GM21825 (cell line): ENCODE results near the gene NAALADL2.
"Not testable (repeated sequence)": the region's sequence is repeated elsewhere in the genome, so short reads cannot be mapped to it uniquely, and the experiment has no call there.

Source experiments
- ATAC-seq: cut with Tn5 transposase; IDR thresholded peaks from one replicate; pipeline ENCODE4 v1.9.1; 2021; ENCODE audit warnings: mild to moderate bottlenecking, moderate library complexity; ENCODE audit not compliant: unreplicated experiment

Gene NAALADL2

DNA sequence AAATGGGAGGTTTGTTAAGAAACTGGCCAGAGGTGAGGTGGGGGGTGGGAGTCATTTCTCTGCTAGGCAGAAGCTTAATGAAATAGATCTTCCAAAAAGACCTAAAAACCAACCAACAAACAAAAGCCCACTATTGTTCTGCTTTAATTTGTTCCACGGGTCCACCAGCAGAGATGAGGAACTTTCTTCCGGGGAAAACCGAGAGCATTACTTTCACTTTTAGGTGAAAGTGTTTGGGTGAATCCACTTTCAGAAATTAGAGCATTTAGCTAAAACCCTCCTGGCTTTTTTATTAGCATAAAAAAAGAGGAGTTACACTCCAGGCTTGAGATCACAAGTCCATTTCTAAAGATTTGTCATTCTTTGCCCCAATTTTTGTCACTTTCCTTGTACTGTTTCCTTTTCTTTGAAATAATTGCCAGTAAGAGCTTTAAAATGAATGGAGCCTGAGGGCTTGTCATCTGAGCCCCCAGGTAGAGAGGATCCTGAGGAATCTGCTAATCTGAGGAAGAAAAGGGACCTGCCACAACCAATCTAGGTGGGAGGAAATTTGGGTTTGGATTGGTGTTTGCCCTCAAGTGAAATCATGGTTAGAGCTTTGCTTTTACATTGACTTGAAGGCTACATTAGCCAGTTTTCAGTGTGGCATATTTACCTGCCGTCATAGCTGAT, 667.6 kb downstream of the NAALADL2 start:
- ATAC-seq, result no peak

DNA sequence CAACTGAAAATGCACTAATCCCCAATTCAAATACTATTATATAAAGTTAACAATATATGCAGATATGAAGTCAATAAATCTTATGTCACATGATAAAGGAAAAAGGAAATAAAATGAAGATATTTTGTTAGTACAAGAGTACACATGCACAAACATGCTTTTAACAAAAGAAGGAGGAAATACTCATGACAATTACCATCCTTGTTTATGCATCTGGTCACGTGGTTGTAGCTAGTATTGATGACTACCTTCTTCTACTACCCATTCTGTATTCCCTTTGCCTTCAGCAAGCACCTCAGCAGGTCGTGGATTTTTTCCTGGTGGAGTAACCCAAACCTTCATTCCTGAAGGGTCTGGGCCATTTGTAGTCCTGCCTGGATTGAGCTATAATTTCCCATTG, 669.6 kb downstream of the NAALADL2 start:
- ATAC-seq, result not testable (repeated sequence)

DNA sequence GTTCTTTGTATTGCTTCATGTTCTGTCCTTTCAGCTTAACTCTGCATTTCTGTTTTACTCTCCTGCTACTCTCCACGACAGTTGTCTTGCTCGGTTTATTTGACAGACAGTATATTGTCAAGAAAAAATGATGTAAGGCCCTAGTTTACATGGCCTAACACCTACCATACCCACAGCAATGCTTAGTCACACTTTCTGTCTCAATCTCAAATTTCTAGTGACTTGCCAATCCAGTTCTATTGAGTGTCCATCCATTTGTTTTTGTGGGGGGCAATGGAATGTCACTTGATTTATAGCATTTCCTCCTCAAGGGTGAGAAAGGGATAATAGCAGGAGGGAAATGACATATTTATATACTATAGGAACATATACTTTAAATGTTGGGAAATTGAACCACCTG, 676.2 kb downstream of the NAALADL2 start:
- no peak for ATAC-seq

DNA sequence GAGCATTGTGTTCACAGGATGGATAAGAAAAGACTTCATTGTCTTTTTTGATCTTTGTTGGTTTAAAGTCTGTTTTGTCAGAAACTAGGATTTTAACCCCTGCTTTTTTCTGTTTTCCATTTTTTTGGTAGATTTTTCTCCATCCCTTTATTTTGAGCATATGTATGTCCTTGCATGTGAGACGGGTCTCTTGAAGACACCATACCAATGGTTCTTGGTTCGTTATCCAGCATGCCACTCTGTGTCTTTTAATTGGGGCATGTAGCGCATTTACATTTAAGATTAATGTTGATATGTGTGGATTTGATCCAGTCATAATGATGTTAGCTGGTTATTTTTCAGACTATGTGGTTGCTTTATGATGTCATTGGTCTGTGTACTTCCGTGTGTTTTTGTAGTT, 687.0 kb downstream of the NAALADL2 start:
- no peak for ATAC-seq

DNA sequence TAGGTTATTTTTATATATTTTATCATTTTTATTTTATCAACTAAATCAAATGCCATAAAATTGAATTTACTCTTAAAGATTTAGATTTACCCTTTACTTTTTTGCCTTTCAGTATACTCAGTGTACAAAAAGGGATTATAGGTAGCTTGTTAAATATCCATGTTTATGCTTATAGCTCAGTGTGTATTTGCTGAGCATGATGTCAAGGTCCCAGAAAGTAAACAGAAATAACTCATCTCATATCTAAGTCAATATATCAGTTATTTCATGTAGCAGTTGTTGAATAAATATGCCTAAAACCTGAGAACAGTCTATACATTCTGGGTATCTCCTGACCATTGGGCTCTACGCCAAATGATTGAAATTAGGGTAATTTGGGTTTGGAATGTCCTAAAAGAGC, 693.8 kb downstream of the NAALADL2 start:
- ATAC-seq, result no peak

DNA sequence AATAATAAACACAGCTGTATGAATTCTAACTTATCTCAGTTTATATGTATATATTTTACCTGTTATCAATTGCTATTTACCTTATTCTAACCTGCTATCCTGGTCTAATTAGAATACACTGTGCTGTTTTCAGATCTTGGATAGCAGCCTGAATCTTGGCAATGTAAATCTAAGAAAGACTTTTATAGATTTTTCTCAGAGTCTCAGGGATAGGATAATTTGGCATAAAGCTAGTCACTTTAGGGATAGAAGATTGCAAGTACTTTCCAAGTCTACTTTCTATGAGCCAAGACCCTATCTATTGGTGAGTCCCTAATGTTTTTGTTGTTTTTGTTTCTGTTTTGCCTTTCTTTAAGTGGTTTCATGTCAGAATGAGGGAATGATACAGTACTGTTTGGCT, 695.7 kb downstream of the NAALADL2 start:
- ATAC-seq, result no peak

DNA sequence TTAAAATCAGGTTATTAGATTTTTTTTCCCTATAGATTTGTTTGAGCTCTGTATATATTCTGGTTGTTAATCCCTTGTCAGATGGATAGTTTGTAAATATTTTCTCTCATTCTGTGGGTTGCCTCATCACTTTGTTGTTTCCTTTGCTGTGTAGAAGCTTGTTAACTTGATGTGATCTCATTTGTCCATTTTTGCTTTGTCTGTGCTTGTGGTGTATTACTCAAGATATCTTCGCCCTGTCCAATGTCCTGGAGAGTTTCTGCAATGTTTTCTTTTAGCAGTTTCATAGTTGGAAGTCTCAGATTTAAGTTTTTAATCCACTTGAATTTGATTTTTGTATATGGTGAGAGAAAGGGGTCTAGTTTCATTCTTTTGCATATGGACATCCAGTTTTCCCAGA, 699.1 kb downstream of the NAALADL2 start:
- no peak for ATAC-seq

DNA sequence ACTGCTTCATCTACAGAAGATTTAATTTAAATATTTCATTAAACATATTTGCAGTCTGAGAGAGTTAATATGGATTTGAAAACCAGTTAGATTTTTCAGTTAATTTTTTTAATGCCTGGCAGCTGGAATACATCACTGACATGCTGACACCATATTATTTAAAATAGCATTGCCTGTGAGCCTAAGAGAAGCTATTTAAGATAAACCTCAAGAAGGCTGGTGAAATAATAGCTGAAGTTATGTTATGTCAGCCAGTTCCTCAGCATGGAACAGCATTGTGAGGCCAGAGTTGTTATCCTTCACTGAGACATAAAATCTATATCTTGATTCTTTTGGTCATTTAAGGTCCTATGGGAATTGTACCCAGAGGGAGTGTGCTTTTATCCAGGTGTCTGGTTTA, 705.2 kb downstream of the NAALADL2 start:
- ATAC-seq, result no peak

DNA sequence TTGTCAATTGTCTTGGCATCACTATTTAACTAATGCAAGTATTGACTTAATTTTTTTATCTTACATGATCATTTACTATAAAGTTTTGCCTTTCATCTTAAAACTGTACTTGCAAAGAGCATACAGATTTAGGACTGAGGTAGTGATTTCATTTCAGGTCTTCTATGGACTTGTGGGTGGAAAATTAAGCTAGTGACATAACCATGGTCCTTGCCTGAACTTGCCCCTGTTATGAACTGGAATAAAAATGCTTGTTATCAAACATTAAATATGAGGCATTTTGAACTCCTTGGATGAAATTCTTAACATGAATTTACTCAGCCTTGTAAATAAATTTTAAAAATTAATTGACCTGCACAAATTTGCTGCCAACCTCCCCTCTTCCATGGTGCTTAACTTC, 712.0 kb downstream of the NAALADL2 start:
- no peak for ATAC-seq

DNA sequence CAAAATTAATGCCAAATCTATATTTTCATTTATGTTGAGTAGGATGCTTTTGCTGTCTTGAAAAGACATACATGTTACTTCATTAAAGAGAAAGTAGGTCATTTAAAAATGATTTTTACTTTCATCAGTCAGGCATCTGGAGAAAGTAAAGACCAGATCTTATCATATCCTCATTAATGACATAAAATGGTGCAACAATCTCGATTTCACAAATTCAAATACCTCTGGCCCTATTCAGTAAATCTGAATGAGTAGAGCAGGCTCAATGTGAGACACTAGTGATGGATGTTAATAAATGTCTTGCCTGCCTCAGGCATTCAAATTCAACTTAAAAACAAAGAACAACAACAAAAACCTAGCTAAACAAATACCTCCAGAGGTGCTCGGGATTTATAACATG, 714.1 kb downstream of the NAALADL2 start:
- ATAC-seq, result no peak

DNA sequence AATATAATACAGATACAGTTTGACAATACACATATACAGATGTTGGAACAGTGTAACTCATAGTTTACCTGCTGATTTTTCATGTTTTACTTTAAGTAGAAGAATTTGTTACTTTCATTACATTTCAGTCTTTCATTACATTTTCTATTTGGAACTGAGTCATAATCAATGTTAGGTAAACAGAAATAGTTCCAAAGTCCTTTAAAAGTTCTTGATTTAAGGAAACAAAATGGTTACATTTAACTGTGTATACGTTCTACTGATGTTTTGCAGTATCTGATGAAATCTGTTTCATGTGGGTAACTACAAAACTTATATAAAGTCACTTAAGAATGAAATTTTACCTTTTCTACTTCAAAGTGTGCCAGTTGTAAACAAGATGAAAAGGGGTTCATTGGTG, 721.2 kb downstream of the NAALADL2 start:
- no peak for ATAC-seq

DNA sequence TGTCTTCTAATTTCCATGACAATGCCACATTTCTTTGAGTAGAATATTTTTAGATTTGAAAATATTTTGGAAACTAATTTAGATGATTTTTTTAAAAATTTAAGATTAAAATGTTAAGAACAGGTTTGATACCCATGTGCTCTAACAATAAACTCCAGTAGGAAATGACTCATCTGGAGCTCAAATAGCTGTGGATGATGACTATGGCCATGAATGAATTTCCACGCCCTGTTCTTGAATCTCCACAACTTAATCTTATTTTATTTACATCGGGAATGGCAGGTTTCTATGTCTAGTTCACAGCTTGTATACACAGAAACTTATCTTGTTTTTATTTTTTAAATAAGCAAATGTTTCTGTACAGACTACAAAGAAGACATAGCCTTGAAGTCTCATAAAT, 726.8 kb downstream of the NAALADL2 start:
- ATAC-seq, result no peak

DNA sequence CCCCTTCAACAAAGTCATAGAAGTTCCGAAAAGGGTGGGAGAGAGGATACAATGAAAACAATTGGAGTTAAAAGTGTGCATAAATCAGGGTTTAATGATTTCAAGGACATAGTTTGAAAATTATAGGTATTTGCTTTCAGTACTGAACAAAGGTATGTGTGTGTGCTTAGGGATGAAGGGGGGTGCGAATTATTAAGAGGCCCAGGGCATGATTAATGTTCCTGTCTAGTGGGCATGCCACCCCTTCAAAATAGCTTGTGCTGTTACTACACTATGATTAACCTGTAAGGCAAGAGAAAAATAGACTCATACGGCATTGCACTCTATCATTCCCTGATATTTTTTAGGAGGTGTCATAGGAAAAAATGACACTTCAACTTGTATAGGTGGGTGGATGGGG, 731.6 kb downstream of the NAALADL2 start:
- ATAC-seq, result no peak

DNA sequence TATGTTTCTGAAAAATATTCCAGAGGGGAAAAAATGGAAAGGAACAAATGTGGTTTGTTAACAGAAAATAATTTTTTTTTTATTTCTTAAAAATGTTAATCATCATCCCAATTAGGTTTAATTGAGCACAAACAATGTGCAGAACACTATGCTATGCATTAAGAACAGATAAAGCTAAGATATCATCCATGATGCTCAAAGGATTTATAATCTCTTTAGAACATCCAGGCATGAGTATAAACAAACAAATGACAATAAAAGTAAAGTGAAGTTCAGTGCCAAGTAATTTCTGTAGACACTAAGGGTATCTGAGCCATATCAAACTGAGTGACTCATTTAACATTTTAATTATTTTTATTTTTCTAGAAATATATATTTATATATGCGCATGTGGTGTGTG, 732.2 kb downstream of the NAALADL2 start:
- ATAC-seq, result no peak

DNA sequence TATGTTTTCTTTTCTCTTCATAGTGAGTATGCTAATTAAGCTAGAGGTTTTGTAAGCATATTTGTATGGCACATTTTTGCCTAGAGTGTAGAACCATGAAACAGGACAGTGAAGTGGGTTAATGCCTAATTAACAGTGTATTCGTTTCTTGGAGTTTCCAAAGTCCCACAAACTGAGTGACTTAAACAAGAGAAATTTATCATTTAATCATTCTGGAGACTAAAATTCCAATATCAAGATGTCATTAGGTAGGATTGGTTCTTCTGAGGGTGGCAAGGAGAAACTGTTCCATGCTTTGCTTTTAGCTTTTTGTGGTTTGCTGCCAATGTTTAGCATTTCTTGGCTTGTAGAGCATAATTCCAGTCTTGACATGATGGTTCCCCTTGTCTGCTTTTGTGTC, 734.2 kb downstream of the NAALADL2 start:
- no peak for ATAC-seq

DNA sequence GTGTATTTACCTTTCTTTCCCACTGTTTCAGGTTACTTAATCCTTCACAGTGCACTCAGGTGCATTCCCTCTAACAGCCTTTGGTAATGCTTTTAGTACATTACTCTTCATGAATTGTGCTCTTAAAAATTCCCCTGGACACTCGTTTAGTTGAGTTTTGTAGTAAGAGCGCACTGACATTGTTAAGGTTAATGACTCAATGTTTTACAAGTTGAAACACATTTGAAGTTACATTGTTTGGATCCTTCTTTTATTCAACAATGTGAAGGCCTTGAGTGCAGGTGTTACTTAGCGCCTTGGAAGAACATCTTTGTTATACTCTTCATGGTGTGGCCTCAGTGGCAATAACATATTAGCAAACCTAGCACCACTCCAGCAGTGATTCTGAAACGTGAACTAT, 739.6 kb downstream of the NAALADL2 start:
- no peak for ATAC-seq

DNA sequence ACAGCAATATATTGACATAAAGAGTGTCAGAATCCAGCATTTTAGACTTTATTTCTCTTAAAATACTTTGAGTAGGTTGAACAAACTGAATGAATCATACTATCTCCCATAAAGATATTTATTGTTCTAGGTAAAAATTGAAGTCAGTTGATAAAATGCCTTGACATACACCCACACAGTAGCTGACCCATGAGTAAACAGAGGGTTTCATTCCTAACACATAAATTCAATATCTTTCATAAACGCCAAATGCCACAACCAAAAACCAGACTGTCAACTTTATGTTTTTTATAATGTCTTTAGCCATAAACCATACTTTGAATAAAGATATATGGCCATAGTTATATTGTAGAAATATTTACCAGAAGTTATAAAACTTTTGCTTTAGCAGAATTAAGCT, 742.4 kb downstream of the NAALADL2 start:
- ATAC-seq, result no peak

DNA sequence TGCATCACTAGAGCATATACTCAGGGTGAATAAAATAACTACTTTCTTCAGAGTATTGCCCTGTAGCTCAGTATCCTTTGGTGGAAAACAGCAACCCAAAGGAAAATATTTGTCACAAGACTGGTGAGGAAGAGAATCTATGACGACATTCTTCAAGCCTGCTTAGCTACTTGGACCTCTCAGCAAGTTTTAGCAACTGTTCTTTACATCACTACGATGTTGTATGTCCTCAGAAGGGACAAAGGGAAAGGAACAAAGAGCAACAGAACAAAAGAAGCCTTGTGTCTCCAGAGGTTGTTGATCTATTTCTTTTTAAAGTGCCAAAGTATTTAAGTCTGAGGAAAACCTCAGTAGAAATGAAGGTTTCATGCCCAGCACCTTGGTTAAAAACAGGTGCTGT, 746.7 kb downstream of the NAALADL2 start:
- no peak for ATAC-seq

DNA sequence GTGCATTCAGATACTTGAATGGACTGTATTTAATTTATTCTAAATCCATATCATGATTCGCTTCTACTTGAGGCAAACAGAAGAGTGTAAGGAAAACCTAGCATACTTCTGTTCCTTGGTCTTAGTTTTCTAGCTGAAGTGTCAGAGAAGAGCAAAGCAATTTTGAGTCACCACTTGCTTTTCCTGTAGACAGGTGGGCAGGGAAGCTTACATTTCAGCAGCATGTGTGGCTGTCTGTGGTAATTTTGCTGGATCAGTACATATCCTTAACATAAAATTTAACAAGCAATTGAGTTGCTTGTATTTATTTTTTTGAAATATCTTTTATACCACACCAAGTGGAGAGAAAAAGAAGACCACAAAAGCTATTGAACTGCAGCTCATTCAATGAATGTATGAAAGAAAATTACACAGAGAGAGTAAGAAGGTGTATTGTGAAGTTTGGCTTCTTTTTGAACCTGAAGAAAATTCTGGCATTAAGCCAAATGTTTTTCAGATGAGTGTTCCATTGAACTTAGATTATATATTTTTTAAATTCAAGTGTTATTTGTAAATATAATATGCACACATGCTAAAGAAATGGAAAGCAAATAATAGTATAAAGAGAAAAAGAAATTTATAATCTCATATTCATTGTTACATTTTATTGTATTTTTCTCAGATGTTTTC, 747.6 kb downstream of the NAALADL2 start:
- ATAC-seq, result no peak

DNA sequence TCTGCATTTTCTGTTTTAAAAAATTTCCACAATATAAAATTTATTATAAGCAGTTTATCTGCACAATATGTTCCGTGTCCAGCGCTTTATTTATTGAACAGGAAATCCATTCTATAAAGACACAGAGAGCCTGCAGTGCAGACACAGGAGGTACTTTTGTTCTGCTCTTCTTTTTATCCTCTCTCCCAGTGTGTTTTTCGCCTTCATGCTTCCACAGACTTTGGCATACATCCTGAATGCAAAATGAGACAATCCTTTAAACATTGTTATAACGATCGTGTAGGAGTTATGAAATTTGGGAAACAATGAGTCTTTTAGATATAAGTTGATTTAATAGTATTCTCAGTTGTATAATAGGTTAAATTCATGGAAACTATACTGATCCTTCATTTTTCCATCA, 749.2 kb downstream of the NAALADL2 start:
- ATAC-seq, result no peak

DNA sequence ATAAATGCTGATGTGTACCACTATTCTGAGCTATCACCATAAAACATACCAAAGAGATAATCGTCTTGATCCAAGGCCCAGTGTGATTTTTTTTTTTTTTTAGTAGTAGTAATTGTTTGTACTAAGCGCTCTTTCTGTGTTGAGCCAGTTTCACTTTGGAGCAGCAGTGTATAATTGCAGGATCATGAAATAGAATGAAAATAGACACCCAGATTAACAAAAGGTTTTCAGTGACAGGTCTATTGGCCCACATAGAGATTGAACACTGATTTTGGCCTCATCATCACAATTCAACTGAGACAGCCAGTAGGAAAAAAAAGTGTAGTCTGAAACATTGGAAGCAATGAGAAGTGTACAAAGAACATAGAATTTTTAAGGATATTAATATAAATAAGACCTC, 749.8 kb downstream of the NAALADL2 start:
- ATAC-seq, result no peak

DNA sequence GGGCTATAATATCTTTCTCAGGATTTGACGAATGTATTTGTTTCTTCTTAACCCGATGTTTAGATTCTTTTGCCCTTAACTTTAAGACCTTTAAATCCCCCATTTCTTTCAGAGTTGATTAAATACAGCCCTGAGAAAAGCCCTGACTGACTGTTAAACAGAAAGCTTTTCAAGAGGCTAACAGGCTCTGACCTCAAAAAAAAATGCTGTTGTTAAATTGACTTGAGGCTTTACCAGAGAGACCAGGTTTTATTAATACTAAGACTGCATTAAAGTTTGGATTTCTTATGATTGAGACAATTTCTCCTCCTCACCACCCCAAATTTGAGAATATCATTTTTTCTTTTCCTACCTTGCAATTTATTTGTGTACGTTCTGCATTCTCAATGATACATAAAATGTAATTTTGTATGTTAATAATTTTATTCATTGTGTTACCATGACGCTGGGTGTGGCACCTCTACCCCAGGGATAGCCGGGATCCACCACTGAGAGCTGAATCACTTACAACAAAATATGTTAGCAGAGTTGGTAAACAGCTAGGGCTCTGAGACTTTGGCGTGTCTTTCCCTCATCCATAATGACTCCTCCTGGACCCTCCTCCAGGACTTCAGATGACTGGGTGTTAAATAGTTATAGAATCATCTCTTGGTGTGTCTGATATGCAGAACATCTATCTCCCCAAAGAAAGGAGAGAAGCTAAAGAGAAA, 753.5 kb downstream of the NAALADL2 start:
- no peak for ATAC-seq
